Activated CD4-positive, alpha-beta T cell treated with anti-CD3 and anti-CD28 coated beads for 36 hours (primary cell): ENCODE data around the gene FNBP1. TPM values are rescaled to one million over a fixed set of nuclear protein-coding genes. Genes with fewer than 3 reads are reported as not detected.
A peak's percentile ranks its signal among the peaks of the same experiment; 100 is the strongest.

Source experiments
- ATAC-seq: fragments of 200-7000 bp; cut with Tn5 transposase; one replicate; pipeline ENCODE4 v1.10.0; 2021; ENCODE audit warnings: mild to moderate bottlenecking, moderate library complexity
- CTCF ChIA-PET: fragments of 350-600 bp; sonication (Branson Sonifier 250); formaldehyde crosslinking; loops from one replicate; lab custom pipeline; 2021; ENCODE audit warnings: antibody characterized with exemption; lab: Charles Lee
- POLR2A ChIA-PET: fragments of 350-600 bp; sonication (Branson Sonifier 250); formaldehyde crosslinking; loops from one replicate; lab custom pipeline; 2021; ENCODE audit warnings: antibody characterized with exemption, inconsistent platforms; lab: Charles Lee
- DNase-seq: peaks from one replicate; pipeline ENCODE4 v3.0.0-alpha.2; 2020
- H3K27ac Mint-ChIP-seq: one replicate; pipeline ENCODE4 v1.8.0; 2021; ENCODE audit warnings: mixed read lengths
- H3K27me3 Mint-ChIP-seq: one replicate; pipeline ENCODE4 v1.8.0; 2021; ENCODE audit warnings: mixed read lengths
- H3K36me3 Mint-ChIP-seq: one replicate; pipeline ENCODE4 v1.8.0; 2021; ENCODE audit warnings: low read depth, mixed read lengths
- H3K4me1 Mint-ChIP-seq: one replicate; pipeline ENCODE4 v1.8.0; 2021; ENCODE audit warnings: mixed read lengths
- H3K4me3 Mint-ChIP-seq: one replicate; pipeline ENCODE4 v1.8.0; 2021; ENCODE audit warnings: mild to moderate bottlenecking, moderate library complexity, mixed read lengths
- H3K9me3 Mint-ChIP-seq: one replicate; pipeline ENCODE4 v1.8.0; 2021; ENCODE audit warnings: low read depth, mixed read lengths
- intact Hi-C, 2 experiments: fragments of 100-400 bp; cut with DNase I in 1 of 2; cut with micrococcal nuclease in 1 of 2; formaldehyde crosslinking; loops; one replicate each; pipeline versions ENCODE4 v1.14.2 to v1.15.1; 2022 to 2024; cut with DNase I, micrococcal nuclease
- total RNA-seq, 2 experiments: library from RNA; stranded (reverse); gene quantifications; one replicate each; pipeline ENCODE4 v1.2.3, GENCODE V29; 2021

Gene FNBP1
- 100 to 1,000 TPM; 254 to 354 TPM for total RNA-seq

DNA sequence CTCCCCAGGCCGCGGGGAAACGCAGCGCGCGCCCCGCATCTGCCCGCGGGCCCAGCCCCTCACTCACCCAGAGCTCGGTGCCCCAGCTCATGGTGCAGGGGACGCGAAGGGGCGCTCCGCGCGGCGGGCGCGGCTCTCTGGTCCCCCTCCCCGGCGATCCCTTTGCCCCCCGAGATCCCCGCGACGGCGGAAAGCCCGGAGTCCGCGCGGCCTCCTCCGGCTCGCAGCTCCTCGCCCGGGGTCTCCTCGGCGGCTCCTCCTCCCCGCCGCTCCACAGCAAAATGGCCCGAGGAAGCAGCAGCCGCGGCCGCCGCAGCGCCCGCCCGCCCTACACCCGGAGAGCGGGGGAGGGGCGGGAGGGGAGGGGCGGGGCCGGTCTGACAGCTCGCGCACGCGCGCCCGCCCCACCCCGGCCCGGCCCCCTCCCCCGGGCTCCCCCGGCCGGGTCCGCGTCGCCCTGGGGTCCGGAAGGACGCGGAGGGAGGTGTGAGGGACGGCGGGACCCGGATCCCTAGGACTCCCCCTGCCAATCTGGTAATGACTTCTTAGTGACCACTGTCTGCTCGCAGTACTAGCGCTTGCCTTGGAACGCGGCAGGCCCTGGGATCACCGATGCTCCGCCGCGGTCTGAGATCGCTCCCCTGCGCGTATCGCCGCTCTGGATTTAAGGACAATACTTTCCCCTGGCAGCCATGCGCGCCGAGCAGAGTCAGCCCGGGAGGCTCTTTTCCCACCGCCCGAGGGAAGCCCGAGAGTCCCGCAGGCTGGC lies at the start of gene FNBP1:
Gene FNBP1, minus strand, starts transcription at position 305 of the 769 bp plus-strand sequence. Its CDS starts 214 bp downstream, at position 91.
- intact Hi-C loops: loop anchor here in 1 of 2 experiments (1.0 to 5.0 kb wide), 3 partner anchors 10 to 206 kb away; partner anchors contain the start of genes C9orf78, GPR107 and USP20
- peak within 1 kb of the TSS; percentile 100 for H3K4me3 Mint-ChIP-seq

DNA sequence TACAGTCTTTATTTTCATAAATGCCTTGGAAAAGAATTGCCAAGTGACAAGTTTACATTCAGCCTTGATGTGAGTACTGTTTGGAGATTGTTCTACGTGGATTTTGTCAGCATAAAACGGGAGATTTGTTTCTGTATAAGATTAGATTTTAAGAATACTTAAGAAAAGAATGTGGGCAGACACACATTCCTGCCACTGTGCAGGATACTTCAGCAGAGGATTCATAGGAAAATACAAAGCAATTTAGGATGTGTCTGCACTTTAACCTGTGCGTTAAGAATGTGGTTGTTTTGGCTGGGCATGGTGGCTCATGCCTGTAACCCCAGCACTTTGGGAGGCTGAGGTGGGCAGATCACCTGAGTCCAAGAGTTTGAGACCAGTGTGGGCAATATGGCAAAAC lies 47.9 kb upstream of the FNBP1 start:
- Mint-ChIP-seq H3K4me1 (peaks cover 5% of the 10 kb centered on the region), H3K36me3 (peaks cover 41% of the 10 kb centered on the region), H3K4me3 (no peak overlapping the region), H3K27ac (no peak overlapping the region), H3K27me3 (no peaks in the 10 kb centered on the region), H3K9me3 (no peaks in the 10 kb centered on the region)
- intact Hi-C loops: no loop called here
- ChIA-PET CTCF (no interaction called here), POLR2A (no interaction called here)
- DNase-seq (no peak), ATAC-seq (no peak)

More for the DNA sequence above, at the start of gene FNBP1:
- Mint-ChIP-seq H3K9me3 (no peaks in the 10 kb centered on the region), H3K27ac (peak within 1 kb of the TSS; percentile 100), H3K4me1 (peaks cover 33% of the 10 kb centered on the region), H3K36me3 (peaks cover 38% of the 10 kb centered on the region), H3K27me3 (no peaks in the 10 kb centered on the region)
- ATAC-seq (peak; percentile 63), DNase-seq (peak; percentile 91)
- CTCF ChIA-PET: interaction anchor here (1.0 to 1.2 kb wide), 2 partner anchors 122 to 158 kb away, joined by 3 to 4 read pairs; no protein-coding TSS in a partner anchor
- POLR2A ChIA-PET: interaction anchor here (0.6 to 1.9 kb wide), 8 partner anchors 9 to 154 kb away, joined by 3 to 5 read pairs (median 3); no protein-coding TSS in a partner anchor

DNA sequence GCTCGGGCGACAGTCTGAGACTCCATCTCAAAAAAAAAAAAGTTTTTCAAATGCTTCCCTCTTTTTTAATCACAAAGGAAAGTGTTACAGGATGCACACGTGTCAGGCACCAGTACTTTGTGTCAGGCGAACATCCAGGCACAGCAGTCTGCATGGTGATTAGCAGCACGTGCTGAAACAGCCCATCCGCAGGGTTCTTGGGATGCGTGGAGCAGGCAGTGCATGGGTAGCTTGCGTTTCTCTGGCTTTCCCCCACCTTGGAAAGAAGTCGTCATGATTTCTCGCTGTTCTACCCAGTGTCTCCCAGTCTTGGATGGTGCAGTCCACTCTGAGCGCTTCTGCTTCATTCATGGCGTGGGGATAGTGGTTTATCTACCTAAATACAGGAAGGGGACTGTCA lies 46.2 kb upstream of the FNBP1 start:
- Mint-ChIP-seq H3K27ac (no peak overlapping the region), H3K9me3 (no peaks in the 10 kb centered on the region), H3K36me3 (peaks cover 34% of the 10 kb centered on the region), H3K27me3 (no peaks in the 10 kb centered on the region), H3K4me3 (no peak overlapping the region), H3K4me1 (no peaks in the 10 kb centered on the region)
- ChIA-PET CTCF (interaction anchor here (0.9 kb wide), 1 partner anchor 1126 kb away, joined by 3 read pairs; no protein-coding TSS in a partner anchor), POLR2A (no interaction called here)
- intact Hi-C loops: no loop called here
- ATAC-seq (no peak), DNase-seq (no peak)

DNA sequence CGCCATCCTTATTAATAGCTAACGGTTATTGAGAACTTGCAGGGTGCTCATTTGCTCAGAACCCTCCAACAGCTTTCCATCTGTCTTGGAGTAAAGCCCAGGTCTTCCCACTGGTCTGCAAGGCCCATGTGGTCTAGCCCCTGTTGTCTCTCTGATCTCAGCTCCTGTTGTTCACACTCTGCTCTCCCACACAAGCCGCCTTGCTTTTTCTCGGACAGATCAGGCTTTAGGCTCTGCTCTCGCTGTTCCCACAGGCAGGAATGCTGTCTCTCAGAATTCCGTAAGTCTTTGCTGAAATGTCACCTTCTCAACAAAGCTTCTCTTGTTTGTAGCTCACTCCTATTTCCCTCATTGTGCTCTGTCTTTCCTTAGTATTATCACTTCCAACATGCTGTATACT lies 45.1 kb upstream of the FNBP1 start:
- intact Hi-C loops: no loop called here
- POLR2A ChIA-PET: interaction anchor here (0.6 kb wide), 1 partner anchor 34 kb away, joined by 3 read pairs; no protein-coding TSS in a partner anchor
- Mint-ChIP-seq H3K27me3 (no peaks in the 10 kb centered on the region), H3K27ac (no peak overlapping the region), H3K4me1 (no peaks in the 10 kb centered on the region), H3K36me3 (peaks cover 32% of the 10 kb centered on the region), H3K4me3 (no peak overlapping the region), H3K9me3 (no peaks in the 10 kb centered on the region)
- CTCF ChIA-PET: interaction anchor here (0.6 to 1.4 kb wide), 3 partner anchors 15 to 29 kb away, joined by 3 to 7 read pairs (median 6); no protein-coding TSS in a partner anchor
- no peak for DNase-seq
- ATAC-seq: no peak

DNA sequence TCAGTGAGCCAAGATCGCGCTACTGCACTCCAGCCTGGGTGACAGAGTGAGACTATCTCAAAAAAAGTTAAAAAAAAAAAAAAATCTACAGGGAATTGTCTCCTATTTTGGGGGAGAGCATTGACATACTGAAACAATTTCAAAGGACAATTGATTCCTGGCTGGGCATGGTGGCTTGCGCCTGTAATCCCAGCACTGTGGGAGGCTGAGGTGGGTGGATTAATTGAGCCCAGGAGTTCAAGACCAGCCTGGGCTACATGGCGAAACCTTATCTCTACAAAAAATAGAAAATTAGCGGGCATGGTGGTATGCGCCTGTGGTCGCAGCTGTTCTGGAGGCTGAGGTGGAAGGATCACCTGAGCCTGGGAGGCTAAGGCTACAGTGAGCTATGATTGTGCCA lies 41.3 kb upstream of the FNBP1 start:
- Mint-ChIP-seq H3K4me3 (no peak overlapping the region), H3K36me3 (peaks cover 25% of the 10 kb centered on the region), H3K4me1 (no peaks in the 10 kb centered on the region), H3K27ac (no peak overlapping the region), H3K27me3 (no peaks in the 10 kb centered on the region), H3K9me3 (no peaks in the 10 kb centered on the region)
- POLR2A ChIA-PET: no interaction called here
- intact Hi-C loops: no loop called here
- DNase-seq (no peak), ATAC-seq (no peak)
- CTCF ChIA-PET: interaction anchor here (0.7 kb wide), 1 partner anchor 233 kb away, joined by 4 read pairs; no protein-coding TSS in a partner anchor

DNA sequence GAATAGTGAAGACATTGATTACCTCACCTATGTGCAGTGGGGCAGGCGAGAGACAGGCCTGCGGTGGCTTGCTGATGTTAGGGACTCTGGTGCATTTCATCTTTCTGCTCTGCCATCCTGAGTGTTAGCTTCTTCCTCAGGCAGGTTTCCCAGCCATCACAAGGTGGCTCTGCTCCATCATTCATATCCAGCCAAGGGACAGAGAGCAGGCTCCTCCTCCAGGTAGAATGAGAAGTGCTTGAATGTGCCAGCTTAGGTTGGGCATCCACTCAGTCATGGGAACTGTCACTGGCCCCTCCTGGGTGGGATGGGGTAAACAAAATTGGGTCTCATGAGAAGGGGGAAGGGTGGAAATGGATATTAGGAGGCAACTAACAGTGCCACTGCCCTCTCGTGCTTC lies 35.6 kb upstream of the FNBP1 start:
- Mint-ChIP-seq H3K27me3 (no peaks in the 10 kb centered on the region), H3K36me3 (peaks cover 40% of the 10 kb centered on the region), H3K4me3 (no peak overlapping the region), H3K27ac (no peak overlapping the region), H3K9me3 (no peaks in the 10 kb centered on the region), H3K4me1 (peaks cover 6% of the 10 kb centered on the region)
- CTCF ChIA-PET: interaction anchor here (0.6 kb wide), 1 partner anchor 13 kb away, joined by 3 read pairs; no protein-coding TSS in a partner anchor
- intact Hi-C loops: no loop called here
- DNase-seq (no peak), ATAC-seq (no peak)
- POLR2A ChIA-PET: no interaction called here

DNA sequence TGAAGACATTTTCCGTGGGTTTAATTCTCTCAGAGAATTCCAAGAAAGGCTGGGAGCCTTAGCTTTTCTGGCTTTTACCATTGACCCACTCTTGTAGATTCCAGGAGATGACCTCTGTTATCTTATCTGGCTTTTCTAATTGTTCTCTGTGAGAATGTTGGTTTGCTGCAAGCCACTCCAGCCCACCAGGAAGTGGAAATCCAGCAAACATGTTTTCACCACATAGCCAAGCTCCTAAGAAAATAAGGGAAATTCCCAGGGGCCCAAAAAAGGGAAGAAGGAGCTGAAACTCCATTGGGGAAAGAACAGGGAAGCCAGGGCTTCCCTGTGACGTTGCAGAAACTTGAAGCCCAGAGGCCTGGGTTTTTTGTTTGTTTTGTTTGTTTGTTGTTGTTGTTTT lies 30.4 kb upstream of the FNBP1 start:
- ATAC-seq (no peak), DNase-seq (no peak)
- H3K36me3 Mint-ChIP-seq: peaks cover 22% of the 10 kb centered on the region
- no peaks in the 10 kb centered on the region for H3K9me3 Mint-ChIP-seq
- intact Hi-C loops: no loop called here
- no peaks in the 10 kb centered on the region for H3K27me3 Mint-ChIP-seq
- H3K27ac Mint-ChIP-seq: no peak overlapping the region
- CTCF ChIA-PET: no interaction called here
- peaks cover 29% of the 10 kb centered on the region for H3K4me1 Mint-ChIP-seq
- H3K4me3 Mint-ChIP-seq: no peak overlapping the region
- POLR2A ChIA-PET: interaction anchor here (0.5 kb wide), 1 partner anchor 52 kb away, joined by 3 read pairs; no protein-coding TSS in a partner anchor

DNA sequence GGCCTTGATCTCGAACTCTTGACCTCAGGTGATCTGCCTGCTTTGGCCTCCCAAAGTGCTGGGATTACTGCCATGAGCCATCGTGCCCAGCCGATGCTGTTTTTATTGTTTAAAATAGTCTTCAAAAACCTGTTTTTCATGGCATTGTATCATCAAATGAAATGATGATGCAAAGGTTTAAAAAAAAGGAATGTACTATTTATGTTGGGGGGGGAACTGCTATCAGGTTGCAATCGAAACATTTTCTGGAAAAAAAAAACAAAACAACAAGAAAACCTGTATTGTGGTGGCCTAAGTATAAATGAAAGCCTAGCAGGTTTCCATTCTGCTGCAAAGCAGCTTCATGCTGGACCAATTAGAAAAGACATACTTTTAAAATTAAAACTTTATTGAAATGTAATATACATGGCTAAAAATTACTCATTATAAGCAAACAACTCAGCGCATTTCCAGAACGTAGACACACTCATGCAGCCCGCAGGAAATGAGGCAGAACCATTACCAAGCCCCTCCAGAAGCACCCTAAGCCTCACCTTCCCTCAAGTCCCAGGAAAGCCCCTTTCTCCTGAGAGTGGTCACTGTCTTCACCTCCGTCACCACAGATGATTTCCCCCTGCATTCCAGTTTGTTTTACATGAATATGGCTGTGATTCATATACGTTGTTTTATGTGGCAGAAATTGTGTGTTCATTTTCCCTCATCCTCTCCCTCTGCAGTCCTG lies 29.7 kb upstream of the FNBP1 start:
- DNase-seq (peak; percentile 20), ATAC-seq (peak; percentile 67)
- intact Hi-C loops: no loop called here
- H3K27me3 Mint-ChIP-seq: no peaks in the 10 kb centered on the region
- peak overlapping the region; percentile 56 for H3K27ac Mint-ChIP-seq
- peaks cover 18% of the 10 kb centered on the region for H3K36me3 Mint-ChIP-seq
- H3K4me1 Mint-ChIP-seq: peaks cover 31% of the 10 kb centered on the region
- H3K9me3 Mint-ChIP-seq: no peaks in the 10 kb centered on the region
- H3K4me3 Mint-ChIP-seq: no peak overlapping the region
- ChIA-PET POLR2A (no interaction called here), CTCF (interaction anchor here (0.6 kb wide), 2 partner anchors 15 to 335 kb away, joined by 3 to 6 read pairs; no protein-coding TSS in a partner anchor)

DNA sequence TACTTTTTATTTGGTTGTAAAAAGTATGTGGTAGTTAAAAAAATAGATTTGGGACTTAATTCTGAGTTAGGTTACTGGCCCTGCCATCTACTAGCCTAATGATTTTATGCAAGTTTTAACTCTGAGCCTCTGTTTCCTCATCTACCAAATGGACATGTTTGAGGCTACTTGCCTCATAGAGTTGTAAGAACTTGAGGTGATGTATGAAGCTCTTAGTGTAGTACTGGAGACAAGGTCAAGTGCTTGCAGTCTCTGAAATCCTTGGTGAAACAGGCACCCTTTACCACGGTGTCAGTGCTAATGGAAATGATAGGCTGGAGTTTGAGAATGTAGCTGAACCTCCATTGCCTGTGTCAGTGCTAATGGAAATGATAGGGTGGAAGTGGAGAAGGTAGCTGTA lies 26.1 kb upstream of the FNBP1 start:
- ChIA-PET POLR2A (interaction anchor here (0.5 to 1.3 kb wide), 2 partner anchors 16 to 259 kb away, joined by 3 read pairs; partner anchors contain the start of gene GPR107), CTCF (interaction anchor here (0.7 to 5.5 kb wide), 3 partner anchors 10 to 167 kb away, joined by 4 to 26 read pairs (median 5); no protein-coding TSS in a partner anchor)
- DNase-seq: no peak
- H3K27ac Mint-ChIP-seq: no peak overlapping the region
- no peaks in the 10 kb centered on the region for H3K9me3 Mint-ChIP-seq
- H3K4me1 Mint-ChIP-seq: peaks cover 33% of the 10 kb centered on the region
- no peak overlapping the region for H3K4me3 Mint-ChIP-seq
- no peaks in the 10 kb centered on the region for H3K27me3 Mint-ChIP-seq
- intact Hi-C loops: no loop called here
- ATAC-seq: peak; percentile 24
- peaks cover 9% of the 10 kb centered on the region for H3K36me3 Mint-ChIP-seq

DNA sequence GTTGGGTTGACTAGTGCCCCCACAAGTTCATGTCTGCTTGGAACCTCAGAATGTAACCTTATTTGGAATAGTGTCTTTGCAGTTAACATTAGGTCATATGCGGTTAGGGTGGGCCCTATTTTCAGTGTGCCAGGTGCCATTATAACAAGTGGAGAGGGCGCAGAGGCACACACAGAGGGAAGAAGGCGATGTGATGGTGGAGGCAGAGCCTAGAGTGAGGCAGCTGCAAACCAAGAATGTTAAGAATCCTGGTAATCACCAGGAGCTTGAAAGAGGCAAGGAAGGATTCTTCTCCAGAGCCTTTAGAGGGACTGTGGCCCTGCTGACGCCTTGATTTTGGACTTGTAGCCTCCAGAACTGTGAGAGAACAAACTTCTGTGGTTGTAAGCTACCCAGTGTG lies 21.6 kb upstream of the FNBP1 start:
- CTCF ChIA-PET: interaction anchor here (0.6 kb wide), 1 partner anchor 280 kb away, joined by 3 read pairs; no protein-coding TSS in a partner anchor

DNA sequence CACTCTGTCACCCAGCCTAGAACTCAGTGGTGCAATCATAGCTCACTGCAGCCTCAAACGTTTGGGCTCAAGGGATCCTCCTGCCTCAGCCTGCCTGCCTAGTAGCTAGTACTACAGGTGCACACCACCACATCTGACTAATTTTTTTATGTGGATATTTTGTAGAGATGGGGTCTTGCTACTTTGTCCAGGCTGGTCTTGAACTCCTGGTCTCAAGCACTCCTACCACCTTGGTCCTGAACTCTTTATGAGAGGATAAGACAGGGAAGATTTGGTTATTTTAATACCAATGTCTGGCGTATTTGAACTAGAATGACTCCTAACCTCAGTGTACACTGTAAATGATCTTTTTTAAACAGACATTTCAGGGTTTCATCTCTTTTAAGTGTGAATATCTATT lies 19.8 kb upstream of the FNBP1 start:
- ChIA-PET CTCF (no interaction called here), POLR2A (no interaction called here)
- intact Hi-C loops: no loop called here

More for the DNA sequence above, 21.6 kb upstream of the FNBP1 start:
- Mint-ChIP-seq H3K4me1 (peaks cover 30% of the 10 kb centered on the region), H3K4me3 (no peak overlapping the region), H3K9me3 (no peaks in the 10 kb centered on the region), H3K27ac (no peak overlapping the region), H3K27me3 (no peaks in the 10 kb centered on the region), H3K36me3 (peaks cover 16% of the 10 kb centered on the region)
- DNase-seq (no peak), ATAC-seq (no peak)
- POLR2A ChIA-PET: no interaction called here
- intact Hi-C loops: no loop called here

More for the DNA sequence above, 19.8 kb upstream of the FNBP1 start:
- Mint-ChIP-seq H3K4me3 (no peak overlapping the region), H3K9me3 (no peaks in the 10 kb centered on the region), H3K36me3 (peaks cover 27% of the 10 kb centered on the region), H3K4me1 (peaks cover 22% of the 10 kb centered on the region), H3K27ac (no peak overlapping the region), H3K27me3 (no peaks in the 10 kb centered on the region)
- ATAC-seq (no peak), DNase-seq (no peak)
